GM18507 (cell line): ENCODE data around the gene UAP1L1.

Experiments used
- DNase-seq: peaks from one replicate; pipeline ENCODE4 v3.0.0; 2011; ENCODE audit warnings: low read depth; ENCODE audit not compliant: insufficient read length; ENCODE audit errors: extremely low spot score
- FAIRE-seq: peaks from 2 replicates; lab custom pipeline; 2011; peaks lifted over from hg19 to GRCh38; lab: Jason Lieb, UNC

Gene UAP1L1

GRCh38 chr9:137039611-137040366 lies 37.5 kb upstream of the UAP1L1 start:
- FAIRE-seq (no peak), DNase-seq (no peak)

GRCh38 chr9:137040568-137040967 lies 36.7 kb upstream of the UAP1L1 start:
- no peak for FAIRE-seq

GRCh38 chr9:137041124-137041523 lies 36.2 kb upstream of the UAP1L1 start:
- DNase-seq = no peak
- FAIRE-seq = no peak

More at GRCh38 chr9:137040568-137040967, 36.7 kb upstream of the UAP1L1 start:
- no peak for DNase-seq

GRCh38 chr9:137042751-137043727 lies 34.3 kb upstream of the UAP1L1 start:
- FAIRE-seq (no peak), DNase-seq (no peak)

- no peak for DNase-seq
- FAIRE-seq = no peak
Measured at GRCh38 chr9:137044037-137044436, 33.3 kb upstream of the UAP1L1 start.

DNA sequence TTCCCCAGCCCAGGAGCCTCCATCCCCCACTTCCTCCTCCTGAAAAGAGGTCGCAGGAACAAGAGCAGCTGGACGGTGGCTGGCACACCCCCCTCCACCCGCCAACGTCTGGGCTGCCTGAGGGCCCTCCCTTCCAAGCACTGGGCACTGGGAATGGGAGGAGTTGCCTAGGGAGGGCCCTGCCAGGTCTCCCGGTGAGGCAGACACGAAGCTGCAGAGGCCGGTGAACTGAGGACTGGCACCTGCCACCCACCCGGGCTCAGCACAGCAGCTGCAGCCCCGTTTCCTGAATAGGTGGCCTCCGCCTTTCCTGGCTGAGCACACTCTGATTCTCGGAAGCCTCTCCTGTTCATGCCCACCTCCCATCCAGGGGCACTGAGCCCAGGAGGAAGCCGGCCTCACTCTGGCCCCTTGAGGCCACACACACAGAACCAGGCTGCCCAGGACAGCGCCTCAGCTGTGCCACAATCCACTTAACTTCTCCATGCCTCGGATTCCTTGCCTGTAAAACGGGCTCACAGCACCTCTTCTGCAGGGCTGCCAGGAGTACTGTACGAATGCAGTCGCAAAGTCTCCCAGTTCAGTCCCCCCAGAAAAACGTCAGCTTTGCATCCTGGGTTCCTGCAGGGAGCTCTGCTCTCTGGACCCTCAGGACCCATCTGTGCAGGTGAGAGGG lies 32.7 kb upstream of the UAP1L1 start:
- no peak for FAIRE-seq
- no peak for DNase-seq

GRCh38 chr9:137045294-137046087 lies 31.8 kb upstream of the UAP1L1 start:
- no peak for DNase-seq
- no peak for FAIRE-seq

DNA sequence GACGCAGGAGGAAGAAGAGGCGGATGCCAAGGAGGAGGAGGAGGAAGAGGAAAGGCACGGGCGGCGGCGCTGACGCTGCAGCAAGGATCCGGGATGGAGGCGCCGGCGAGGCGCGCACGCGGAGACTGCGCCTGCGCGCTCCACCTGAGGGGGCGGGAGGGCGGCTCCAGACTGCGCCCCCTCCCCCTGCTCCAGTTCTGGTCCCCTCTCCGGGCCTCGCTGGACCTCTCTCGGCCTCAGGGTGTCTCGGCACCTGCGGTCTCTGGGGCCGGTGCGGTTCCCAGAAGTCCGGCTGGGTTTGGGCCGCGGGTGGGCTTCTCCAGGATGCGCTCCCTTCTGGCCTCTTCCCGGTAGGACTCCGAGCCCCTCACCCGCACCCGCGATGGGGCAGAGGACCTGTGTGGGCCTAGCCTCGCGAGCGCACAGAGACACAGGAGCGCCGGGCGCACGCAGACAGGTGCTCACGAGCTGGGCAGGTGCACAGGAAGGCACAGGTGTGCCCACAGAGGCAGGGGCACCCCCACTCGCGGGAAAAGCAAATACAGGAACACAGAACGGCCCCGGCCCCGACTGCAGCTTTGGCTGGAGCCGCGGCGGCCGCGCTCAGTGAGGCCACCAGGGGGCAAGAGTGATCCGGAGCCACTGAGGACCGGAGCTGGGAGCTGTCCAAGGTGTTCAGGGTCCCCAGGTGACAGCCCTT lies 31.1 kb upstream of the UAP1L1 start, which contains the start of gene NPDC1:
TSS of gene NPDC1 (minus strand) at position 90 of the 700 bp plus-strand sequence. CDS start 188 bp downstream, outside the sequence.
- DNase-seq (peak; percentile 88), FAIRE-seq (peak; percentile 89)

GRCh38 chr9:137048655-137049543 lies 28.4 kb upstream of the UAP1L1 start:
- FAIRE-seq (no peak), DNase-seq (no peak)

DNA sequence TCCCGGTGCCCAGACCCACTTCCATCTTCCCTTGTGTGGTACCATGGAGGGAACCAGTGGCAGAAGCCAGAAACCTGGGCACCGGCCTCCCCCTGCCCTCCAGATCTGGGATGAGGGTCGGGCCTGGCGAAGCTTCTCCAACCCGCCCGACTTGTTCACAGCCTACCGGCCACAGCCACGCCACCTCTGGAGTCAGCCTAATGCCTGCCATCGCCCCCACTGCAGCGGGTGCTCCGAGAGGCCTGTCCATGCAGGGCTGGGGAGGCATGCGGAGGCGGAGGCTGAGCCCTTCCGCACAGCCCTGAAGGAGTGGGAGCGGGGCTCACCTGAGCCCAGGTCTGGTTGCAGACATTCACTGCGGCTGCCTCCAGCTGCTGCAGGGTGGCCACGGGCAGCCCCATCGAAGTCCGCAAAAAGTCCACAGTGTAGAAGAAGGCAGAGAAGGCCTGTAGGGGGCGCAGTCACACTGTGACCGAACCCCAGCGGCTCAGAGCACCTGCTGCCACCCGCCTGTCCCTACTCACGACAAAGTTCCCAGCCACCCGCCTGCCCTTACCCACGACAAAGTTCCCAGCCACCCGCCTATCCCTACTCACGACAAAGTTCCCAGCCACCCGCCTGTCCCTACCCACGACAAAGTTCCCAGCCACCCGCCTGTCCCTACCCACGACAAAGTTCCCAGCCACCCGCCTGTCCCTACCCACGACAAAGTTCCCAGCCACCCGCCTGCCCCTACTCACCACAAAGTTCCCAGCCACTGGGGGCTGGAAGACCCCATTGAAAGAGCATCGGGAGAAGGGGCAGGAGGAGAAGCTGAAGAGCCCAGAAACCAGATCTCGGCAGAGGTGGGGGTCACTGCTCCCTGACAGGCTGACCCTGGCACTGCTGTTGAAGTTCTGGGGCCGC lies 27.5 kb upstream of the UAP1L1 start:
- DNase-seq = no peak

DNA sequence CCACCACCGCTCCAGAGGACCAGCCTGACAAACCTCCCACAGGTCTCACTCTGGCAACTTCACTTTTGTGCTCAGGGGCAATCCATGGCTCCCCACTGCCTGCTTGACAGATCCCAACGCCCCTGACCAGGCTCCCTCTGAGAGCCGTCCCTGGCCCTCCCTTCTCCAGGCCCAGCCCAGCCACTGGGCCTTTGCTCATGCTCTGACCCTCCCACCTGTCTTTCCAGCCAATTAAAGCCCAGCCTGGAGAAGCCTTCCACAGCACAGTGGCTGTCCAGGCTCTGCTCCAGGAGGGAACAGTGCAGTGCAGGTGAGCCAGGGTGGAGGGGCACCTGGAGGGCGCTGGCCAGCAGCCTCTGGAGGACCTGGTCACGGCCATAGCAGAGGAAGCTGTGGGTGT lies 26.7 kb upstream of the UAP1L1 start:
- DNase-seq (no peak), FAIRE-seq (no peak)

More for the DNA sequence above, 27.5 kb upstream of the UAP1L1 start:
- no peak for FAIRE-seq

GRCh38 chr9:137051145-137051724 lies 26.1 kb upstream of the UAP1L1 start:
- FAIRE-seq (no peak), DNase-seq (no peak)

- FAIRE-seq (no peak), DNase-seq (no peak)
Measured at GRCh38 chr9:137052293-137052692, 25.0 kb upstream of the UAP1L1 start.

DNA sequence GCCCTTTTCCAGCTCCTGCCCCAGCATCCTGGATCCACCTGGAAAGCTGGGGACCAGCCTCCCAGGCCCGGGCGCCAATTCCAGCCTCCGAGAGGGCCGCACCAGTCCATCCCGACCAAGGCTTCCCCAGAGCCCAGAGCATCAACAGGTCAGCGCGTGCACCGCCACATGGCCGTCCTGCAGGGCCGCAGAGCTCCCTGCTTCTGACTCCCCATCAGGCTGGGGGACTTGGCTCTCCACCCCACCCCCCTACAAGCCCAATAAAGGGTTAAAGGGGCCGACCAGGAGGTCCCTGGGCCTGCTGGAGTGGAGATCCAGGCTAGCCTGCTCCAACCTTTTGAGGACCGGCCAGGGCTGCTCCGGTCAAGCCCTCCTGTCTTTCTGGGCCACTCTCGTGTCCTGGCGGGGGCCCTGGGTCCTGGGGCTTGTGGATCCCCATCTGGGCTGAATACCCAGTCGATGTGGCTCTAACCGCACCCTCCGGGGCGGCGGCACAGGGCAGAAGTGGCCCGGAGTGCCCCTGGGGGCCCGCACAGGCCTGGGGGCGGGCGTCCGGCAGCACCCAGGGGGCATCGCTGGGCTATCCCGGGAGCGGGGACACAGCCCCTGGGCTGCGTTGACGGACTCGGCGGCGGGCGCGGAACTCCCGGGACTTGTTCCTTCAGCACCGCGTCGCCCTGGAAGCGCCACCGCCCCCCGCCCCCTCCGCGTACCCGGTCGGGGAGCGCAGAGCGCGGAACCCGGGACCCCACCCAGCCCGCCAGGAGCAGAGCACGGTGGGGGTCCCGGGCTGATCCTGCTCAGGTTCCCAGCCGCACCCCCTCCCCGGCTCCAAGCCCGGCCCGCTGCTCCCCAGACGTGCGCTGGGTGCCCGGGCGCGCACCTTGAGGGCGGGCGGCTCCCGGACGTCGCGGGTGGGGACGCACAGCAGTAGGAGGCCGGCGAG lies 24.0 kb upstream of the UAP1L1 start:
- FAIRE-seq = no peak
- no peak for DNase-seq
